Calu3 (cell line): ENCODE measurements around the gene KIF26A. TPM values are rescaled to one million over a fixed set of nuclear protein-coding genes. Genes with fewer than 3 reads are reported as not detected.
A peak's percentile ranks its signal among the peaks of the same experiment; 100 is the strongest.

Experiments
- BruUV-seq: library from RNA; stranded (reverse); fragments of 400-500 nt; replicated peaks from 2 replicates; lab custom pipeline; 2021; lab: Mats Ljungman, UMichigan
- CTCF ChIA-PET: fragments of 300-600 bp; sonication (Branson Sonifier 250); formaldehyde crosslinking; loops from one replicate; lab custom pipeline; 2022; ENCODE audit warnings: antibody characterized with exemption; lab: Charles Lee
- DNase-seq: peaks from one replicate; pipeline ENCODE4 v3.0.0; 2022
- H3K27ac Mint-ChIP-seq: one replicate; pipeline ENCODE4 v1.8.0; 2022; ENCODE audit warnings: mixed read lengths; ENCODE audit not compliant: unreplicated experiment
- H3K27me3 Mint-ChIP-seq: one replicate; pipeline ENCODE4 v1.8.0; 2022; ENCODE audit warnings: mixed read lengths; ENCODE audit not compliant: unreplicated experiment
- H3K36me3 Mint-ChIP-seq: one replicate; pipeline ENCODE4 v1.8.0; 2022; ENCODE audit warnings: mild to moderate bottlenecking, moderate library complexity, mixed read lengths; ENCODE audit not compliant: insufficient read depth, unreplicated experiment
- H3K4me1 Mint-ChIP-seq: one replicate; pipeline ENCODE4 v1.8.0; 2022; ENCODE audit warnings: mild to moderate bottlenecking, low read depth, mixed read lengths; ENCODE audit not compliant: unreplicated experiment
- H3K4me3 Mint-ChIP-seq: one replicate; pipeline ENCODE4 v1.8.0; 2022; ENCODE audit warnings: mild to moderate bottlenecking, low read depth, moderate library complexity, mixed read lengths; ENCODE audit not compliant: unreplicated experiment
- H3K9me3 Mint-ChIP-seq: one replicate; pipeline ENCODE4 v1.8.0; 2022; ENCODE audit warnings: low read depth, mixed read lengths; ENCODE audit not compliant: unreplicated experiment
- intact Hi-C: fragments of 100-400 bp; cut with micrococcal nuclease; formaldehyde crosslinking; loops from one replicate; pipeline ENCODE4 v1.10.0; 2022; ENCODE audit not compliant: unreplicated experiment
- total RNA-seq: library from RNA; stranded (reverse); gene quantifications from 2 replicates; pipeline ENCODE4 v1.2.3, GENCODE V29; 2022
- TF ChIP-seq, protein P1 (sequence below): fragments of 200-600 bp; IDR thresholded peaks from one replicate; pipeline ENCODE4 v1.8.0; 2022; ENCODE audit warnings: antibody characterized with exemption; ENCODE audit not compliant: unreplicated experiment

KIF26A gene
- total RNA-seq, 1 experiment from 2014 or later: 0.07 TPM

DNA sequence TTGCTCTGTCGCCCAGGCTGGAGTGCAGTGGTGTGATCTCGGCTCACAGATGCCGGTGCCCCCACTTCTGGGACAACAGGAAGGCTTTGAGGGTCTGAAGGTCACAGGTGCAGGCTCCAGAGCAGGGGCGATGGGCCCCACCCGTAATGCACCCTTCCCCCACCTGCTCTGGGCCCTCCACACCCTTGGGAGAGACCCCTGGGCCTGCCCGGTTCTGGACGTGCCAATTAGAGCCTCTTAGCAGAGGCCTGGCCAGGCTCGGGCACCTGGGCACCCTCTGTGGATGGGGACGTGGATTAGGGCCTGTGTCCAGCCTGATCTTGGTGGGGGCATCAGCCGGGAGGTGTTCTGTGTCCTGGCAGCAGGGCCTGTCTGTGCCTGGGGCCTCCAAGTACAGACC is 62.2 kb downstream of the KIF26A start:
- Mint-ChIP-seq H3K9me3 (no peaks in the 10 kb centered on the region), H3K4me3 (no peak overlapping the region), H3K4me1 (no peaks in the 10 kb centered on the region), H3K27ac (no peak overlapping the region), H3K27me3 (no peaks in the 10 kb centered on the region), H3K36me3 (no peaks in the 10 kb centered on the region)
- no peak for DNase-seq
- TF ChIP-seq, protein P1, sequence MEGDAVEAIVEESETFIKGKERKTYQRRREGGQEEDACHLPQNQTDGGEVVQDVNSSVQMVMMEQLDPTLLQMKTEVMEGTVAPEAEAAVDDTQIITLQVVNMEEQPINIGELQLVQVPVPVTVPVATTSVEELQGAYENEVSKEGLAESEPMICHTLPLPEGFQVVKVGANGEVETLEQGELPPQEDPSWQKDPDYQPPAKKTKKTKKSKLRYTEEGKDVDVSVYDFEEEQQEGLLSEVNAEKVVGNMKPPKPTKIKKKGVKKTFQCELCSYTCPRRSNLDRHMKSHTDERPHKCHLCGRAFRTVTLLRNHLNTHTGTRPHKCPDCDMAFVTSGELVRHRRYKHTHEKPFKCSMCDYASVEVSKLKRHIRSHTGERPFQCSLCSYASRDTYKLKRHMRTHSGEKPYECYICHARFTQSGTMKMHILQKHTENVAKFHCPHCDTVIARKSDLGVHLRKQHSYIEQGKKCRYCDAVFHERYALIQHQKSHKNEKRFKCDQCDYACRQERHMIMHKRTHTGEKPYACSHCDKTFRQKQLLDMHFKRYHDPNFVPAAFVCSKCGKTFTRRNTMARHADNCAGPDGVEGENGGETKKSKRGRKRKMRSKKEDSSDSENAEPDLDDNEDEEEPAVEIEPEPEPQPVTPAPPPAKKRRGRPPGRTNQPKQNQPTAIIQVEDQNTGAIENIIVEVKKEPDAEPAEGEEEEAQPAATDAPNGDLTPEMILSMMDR: no peak
- CTCF ChIA-PET: no interaction called here
- BruUV-seq: no TSS peak
- intact Hi-C loops: no loop called here

DNA sequence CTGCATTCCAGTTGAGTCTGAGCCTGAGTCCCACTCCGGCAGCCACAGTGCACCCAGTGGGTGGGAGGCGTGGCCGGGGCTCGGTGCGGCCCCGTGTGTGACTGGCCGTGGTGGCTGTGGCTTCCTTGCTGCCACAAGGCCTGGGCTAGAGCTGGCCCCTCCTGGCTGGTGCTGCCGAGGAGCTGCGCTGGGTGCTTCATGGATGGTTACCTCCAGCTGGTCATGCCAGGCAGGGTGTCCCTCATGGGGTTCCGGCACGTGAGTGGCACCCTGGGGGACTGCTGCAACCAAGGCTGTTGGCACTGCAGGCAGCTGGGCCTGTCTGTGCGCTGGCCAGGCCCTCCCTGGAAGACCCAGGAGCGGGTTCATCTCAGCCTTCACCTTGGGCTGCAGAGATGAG is 62.7 kb downstream of the KIF26A start:
- Mint-ChIP-seq H3K9me3 (no peaks in the 10 kb centered on the region), H3K27ac (no peak overlapping the region), H3K36me3 (no peaks in the 10 kb centered on the region), H3K4me1 (no peaks in the 10 kb centered on the region), H3K4me3 (no peak overlapping the region), H3K27me3 (peaks cover 2% of the 10 kb centered on the region)
- intact Hi-C loops: no loop called here
- no peak for DNase-seq
- no TSS peak for BruUV-seq
- CTCF ChIA-PET: no interaction called here
- TF ChIP-seq, protein P1: no peak

DNA sequence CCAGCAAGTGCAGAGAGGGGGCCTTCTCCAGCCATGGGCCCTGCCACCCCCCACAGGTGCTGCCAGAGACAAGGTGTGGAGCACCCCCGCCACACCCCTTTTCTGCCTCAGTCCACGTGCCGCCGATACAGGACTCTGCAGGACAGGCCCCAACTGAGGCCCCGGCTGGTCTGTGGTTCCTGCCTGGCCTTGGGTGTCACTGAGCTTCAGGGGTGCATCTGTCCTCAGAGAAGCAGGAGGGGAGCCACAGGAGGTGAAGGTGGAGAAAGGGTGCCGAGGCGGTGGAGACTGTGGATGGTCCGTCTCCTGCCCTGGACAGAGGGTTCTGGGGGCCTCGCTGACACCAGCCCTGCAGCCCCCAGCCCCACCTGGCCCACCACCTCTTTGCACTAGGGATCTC is 63.1 kb downstream of the KIF26A start:
- no TSS peak for BruUV-seq
- Mint-ChIP-seq H3K27ac (no peak overlapping the region), H3K36me3 (no peaks in the 10 kb centered on the region), H3K27me3 (peaks cover 6% of the 10 kb centered on the region), H3K4me3 (no peak overlapping the region), H3K4me1 (no peaks in the 10 kb centered on the region), H3K9me3 (no peaks in the 10 kb centered on the region)
- CTCF ChIA-PET: no interaction called here
- DNase-seq: no peak
- intact Hi-C loops: no loop called here
- TF ChIP-seq, protein P1: no peak

DNA sequence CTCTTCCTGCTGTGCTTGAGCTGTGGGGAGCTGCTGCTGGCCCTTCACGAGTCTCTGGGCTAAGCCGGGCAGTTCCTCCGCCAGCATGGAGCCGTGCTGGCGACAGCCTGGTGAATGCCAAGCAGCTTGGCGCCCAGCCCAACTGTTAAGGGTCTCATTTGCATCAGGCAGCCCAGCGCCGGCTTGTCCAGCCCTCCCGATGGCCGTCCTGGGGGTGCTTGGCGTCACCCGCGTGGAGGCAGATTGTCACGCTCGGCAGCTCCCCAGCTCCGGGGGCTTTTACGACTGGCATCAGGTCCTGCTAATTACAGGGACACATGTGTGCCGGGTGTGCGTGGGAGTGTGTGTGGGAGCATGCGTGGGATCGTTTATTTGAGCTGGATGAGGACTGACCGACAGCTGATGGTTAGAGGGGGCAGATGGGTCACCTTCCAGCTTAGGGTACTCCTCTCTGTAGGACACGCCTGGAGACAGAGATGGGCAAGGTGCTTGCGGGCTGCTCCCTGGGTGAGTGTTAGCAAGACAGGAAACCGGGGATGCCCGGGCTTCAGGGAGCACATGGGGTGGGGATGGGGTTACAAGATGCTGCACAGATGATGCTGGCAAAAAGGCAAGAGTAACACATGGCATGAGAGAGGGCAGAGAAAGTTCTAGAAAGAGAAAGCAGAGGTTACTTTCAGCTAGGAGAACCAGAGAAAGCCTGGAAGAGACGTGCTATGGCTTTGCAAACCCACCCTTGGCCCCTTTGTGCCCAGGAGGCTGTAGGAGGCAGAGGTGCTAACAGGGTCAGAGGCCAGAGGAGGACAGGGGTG is 64.1 kb downstream of the KIF26A start:
- intact Hi-C loops: no loop called here
- no peaks in the 10 kb centered on the region for H3K4me1 Mint-ChIP-seq
- BruUV-seq: no TSS peak
- CTCF ChIA-PET: no interaction called here
- H3K9me3 Mint-ChIP-seq: no peaks in the 10 kb centered on the region
- H3K36me3 Mint-ChIP-seq: no peaks in the 10 kb centered on the region
- H3K27ac Mint-ChIP-seq: no peak overlapping the region
- no peak overlapping the region for H3K4me3 Mint-ChIP-seq
- DNase-seq: peak; percentile 36
- TF ChIP-seq, protein P1: no peak
- peaks cover 14% of the 10 kb centered on the region for H3K27me3 Mint-ChIP-seq
